ENCODE data around the gene HTR6.
"Not testable (repeated sequence)": the region's sequence is repeated elsewhere in the genome, so short reads cannot be mapped to it uniquely, and the experiment has no call there.

Gene HTR6

DNA sequence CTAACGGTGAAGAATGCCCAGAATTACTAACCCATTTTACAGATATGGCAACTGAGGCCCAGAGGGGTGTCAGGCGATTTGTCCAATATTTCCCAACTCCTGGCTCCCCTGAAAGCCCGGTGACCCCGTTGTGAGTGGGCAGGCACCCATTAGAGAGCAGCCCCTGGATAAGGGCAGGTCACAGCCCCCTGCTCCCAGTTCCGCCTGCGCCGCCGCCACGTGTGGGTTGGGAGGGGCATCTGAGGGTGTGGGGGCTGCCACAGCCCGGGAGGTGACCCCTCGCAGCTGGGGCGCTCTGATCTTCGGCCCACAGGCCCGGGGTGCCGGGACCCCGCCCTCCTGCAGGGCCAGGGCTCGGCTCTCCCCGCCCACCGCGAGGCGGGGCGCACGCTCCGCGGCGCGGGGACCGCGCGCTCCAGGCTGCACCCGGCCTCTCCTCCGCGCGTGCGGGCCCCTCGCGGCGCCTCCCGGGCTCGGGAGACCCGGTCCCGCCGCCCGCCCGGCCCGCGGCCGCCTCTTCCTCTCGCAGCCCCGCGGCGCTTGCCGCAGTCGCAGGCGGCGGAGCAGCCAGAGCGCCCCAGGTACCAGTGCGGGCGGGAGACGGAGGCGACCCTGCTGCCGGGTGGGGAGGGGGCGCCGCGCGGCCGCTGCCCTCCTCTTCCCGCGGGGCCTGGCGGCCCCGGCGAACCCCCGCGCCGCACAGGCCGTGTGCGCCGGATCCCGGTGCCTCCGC, at the start of gene HTR6:
TSS of gene HTR6 (plus strand) at position 423 of the 733 bp plus-strand sequence. CDS start 879 bp downstream, outside the sequence.
- no peak for DNase-seq

DNA sequence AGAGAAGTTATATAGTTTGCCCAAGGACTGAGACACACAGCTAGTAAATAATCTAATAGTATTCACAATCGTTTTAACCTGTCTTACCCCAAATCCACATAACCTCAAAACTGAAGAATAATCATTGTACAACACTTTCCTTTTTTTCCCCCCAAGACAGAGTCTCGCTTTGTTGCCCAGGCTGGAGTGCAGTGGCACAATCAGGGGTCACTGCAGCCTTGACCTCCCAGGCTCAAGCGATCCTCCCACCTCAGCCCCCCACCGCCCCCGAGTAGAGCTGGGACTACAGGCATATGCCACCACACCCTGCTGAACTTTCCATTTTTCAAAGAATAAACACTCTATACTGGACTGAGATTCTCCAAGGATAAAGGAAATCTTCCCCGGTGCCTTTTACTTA, 49.2 kb upstream of the HTR6 start:
- DNase-seq = no peak

DNA sequence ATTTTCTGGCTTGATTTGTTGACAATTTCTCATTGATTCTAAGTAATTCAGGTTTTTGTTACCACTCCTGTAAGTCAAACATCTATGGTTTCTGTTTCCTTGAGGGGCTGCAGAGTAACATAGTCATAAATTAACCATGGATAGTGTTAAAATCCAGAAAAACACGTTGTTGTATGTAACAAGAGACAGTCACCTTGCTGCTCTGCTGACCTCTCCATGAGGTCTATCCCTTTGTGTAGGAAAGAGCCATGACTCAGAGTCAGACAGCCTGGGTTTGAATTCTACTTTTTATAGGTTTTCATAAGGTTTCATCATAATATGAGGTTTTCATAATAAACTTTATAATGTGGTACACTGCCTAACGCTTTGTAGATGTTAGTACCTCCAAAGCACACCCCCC, 48.2 kb upstream of the HTR6 start:
- no peak for DNase-seq

DNA sequence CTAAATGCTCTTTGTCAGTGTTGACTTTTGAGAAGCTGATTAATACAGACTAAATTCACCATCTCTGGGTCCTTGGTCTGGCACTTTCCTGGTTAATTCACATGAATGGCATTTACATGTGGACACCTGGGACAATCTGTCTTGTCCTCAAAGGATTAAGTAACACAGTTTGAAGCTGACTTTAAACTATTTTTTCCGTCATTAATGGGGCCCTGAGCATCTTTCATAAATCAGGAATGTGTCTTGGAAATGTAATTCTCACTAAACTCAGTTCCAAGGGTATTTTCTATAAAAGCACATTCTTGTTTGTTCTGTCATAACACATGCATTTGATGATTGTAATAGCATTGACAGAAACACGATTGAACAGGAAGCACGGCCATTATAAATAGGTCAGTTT, 47.3 kb upstream of the HTR6 start:
- no peak for DNase-seq

DNA sequence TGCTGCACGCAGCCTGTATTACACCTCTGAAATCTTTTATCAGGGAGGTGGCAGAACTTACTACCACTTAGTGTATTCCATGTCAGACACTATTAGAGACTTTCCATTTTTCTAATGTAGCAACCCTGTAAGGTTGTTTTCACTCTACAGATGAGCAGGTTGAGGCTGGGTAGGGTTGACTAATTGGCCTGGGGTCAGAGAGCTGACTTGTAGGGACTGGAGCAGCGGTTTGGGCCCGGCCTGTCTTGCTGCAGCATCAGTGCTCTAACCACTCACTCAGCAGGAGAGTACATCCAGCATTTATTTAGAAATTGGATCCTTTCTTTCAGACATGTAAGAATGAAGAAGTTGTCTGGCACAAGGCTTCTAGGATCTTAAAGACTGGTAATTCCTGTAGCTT, 46.2 kb upstream of the HTR6 start:
- DNase-seq = no peak

DNA sequence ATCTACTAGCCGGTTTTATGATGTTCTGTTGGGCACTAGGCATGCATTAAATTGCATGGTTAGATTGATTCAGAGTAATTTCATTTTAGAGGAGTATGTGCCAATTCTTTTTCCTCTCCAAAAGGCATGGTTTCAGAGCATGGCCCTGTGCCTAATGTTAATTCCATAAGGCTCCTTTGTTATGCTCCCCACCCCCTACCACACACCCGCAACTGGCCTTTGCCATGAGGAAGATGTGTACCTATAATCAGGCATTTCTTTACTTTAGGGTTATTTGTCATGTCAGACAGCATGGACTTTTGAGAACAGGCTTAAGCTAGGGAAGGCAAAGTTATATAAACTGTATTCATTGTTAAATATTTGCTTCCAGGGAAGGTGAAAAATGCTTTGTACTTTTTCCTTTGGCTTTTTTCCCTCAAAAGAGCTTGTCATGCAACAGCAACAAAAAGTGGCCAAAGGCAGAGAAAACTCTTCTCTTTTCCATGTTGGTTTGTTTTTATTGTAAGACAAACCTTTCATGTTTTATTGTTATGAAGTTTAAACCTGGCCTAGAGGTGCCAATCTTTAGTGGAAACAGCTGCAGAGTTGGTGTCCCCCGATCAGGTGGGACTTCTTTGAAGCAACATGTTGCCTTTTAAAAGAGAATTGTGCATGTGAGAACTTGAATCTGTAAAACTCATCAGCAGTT, 44.8 kb upstream of the HTR6 start:
- no peak for DNase-seq

DNA sequence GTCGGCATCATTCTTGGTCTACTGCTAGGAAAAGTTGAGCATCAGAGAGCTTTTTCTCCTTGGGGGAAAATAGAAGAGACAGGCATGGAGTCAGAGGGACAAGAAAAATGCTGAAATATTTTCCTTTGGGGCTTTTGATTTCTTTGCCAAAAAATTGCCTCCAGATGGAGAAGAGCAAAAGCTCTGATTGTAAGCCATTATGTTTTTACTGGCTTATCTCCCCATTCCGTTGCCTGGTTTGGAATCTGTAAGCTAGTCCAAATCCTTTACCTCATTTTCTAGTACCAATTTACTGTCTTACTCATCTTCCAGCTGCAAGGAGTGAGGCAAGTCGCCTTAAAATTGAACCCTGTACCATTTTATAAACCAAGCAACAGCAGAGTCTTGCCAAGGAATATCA, 43.9 kb upstream of the HTR6 start:
- DNase-seq = no peak

DNA sequence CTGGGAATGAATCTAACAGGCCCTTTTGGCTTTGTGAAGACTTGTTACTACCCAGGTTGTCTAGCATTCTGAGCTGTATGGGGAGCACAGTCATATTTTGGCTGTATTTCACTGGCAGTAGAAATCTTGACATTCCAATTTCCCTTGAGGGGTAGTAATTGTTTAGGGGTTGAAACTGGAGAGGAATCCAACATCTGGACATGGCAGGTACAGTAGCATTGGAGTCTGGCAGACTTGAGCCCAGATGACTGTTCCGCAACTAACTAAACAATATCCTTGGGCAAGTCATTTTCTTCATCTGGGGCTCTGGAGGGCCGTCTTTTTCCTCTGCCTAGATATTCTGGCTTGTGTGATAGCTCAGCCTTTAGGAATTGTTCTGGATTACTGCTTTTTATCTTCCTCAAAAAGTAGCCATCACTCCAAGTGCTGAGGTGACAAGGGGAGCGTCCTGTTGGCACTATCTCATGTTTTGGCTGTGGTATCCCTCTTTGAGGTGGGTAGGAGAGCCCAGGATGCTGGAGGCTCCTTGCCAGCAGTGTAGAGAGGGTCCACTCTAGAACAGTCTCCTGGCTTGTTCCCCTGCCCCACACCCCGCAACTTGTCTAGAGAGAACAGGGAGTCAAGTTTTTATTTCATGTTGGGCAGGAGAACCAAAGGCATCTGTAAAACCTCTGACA, 43.3 kb upstream of the HTR6 start:
- no peak for DNase-seq

DNA sequence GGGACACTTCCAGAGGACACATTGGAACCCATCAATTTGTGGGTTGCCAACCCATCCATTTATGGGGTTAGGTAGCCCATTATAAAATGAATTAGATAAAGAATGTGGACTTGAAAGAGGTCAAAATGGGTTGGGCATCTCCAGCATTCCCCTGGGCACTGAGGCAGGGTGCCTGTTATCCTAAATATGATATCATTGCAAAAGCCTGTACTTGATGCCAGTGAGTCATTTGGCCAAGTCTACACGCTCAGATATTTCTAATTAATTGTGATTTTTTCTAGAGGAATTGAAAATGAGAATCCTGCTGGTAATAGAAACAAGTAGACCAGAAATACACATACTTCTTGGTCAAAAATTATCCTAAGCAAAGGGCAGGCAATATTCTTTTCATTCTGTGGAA, 42.5 kb upstream of the HTR6 start:
- no peak for DNase-seq

DNA sequence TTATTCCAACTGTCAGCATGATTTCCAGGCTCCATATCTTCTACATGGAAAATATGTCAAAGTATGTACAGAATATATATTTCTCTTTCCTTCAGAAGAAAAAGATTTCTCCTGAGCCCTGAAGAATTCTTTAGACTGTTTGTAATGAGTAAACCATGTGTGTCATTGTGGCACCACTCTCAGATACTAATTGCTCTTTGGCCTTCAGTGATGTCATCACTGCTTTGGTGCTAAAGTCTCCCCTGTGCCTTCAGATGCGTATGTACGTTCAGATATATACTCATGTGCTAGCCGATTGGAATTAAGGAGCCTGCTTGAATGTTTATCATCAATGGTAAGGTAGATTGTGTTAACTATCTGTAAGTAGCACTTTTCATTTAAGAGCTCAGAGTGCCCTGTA, 41.2 kb upstream of the HTR6 start:
- no peak for DNase-seq

DNA sequence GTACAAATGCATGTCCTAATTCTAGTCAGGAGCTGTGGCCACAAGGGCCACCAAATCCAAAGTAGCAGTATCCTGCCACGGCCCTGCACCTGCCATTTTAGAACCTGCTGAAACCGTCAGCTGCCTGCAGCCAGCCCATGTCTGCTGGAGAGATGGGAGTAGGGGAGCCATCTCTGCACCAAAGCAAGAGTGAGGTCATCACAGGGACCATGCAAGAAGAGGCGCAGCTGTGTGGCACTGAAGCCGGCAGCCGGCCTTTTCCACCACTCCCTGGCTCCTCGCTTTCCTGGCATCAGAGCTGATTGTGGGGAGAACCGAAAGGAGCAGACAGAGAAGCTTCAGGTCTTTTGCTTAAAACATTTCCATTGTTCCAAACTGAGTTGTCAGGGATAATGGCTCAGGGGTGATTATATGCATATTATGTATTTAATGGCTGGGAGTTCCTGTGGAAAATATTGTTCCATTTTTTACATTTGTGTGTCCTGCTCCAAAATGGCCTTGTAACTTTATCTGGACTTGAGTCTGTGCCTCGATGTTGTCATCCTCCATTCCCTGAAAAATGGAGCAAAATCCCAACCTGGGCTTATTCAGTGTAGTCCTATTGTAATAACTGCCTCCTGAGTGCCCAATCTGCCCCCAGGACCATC, 39.3 kb upstream of the HTR6 start:
- DNase-seq = no peak

DNA sequence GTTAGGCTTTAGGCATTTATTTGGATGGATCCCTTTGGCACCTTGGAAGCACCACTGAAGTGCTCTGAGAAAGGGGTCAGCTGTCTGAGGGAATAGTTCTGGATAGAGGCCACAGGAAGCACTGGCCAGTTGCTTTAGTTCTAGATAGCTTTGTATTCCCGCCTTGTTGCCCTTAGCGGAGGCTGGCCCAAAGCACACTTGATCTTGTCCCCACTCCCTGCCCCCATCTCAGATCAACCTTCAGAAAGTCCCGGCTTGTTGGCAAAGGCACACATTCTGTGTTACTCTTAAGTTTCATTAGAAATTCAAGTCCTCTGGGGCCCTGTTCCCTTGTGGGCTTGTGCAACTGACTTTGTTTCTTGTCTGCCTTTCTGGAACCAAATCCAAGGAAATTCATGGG, 35.8 kb upstream of the HTR6 start:
- no peak for DNase-seq

DNA sequence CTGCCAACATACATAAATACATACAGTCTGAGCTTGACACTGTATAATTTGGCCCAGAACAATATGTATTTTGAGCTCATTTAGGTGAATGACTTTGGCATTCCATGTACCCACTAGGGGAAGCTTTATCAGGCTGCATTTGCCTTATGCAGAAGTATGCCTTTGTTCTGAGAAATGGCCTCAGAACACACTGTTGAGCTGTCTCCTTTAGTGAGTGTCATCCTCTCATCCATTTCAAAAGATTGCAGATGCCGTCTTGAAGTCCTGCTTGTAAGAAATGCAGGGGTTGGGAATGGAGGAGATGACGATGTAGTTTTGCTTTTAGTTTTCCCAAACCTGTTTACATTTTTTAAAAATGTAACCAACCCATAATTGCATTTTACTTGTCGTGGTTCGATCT, 35.3 kb upstream of the HTR6 start:
- DNase-seq = peak in 1 of 2 experiments; percentile 59

DNA sequence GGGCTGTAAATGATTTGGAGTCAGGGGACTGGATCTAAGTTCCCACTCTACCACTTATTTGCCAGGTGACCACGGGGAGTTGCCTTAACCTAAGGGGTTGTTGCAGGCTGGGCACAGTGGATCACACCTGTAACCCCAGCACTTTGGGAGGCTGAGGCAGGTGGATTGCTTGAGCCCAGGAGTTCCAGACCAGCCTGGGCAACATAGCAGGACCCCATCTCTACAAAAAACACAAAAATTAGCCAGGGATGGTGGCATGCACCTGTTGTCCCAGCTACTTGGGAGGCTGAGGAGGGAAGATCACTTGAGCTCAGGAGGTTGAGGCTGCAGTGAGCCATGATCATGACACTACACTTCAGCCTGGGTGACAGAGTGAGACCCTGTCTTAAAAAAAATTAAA, 34.5 kb upstream of the HTR6 start:
- not testable (repeated sequence) for DNase-seq

DNA sequence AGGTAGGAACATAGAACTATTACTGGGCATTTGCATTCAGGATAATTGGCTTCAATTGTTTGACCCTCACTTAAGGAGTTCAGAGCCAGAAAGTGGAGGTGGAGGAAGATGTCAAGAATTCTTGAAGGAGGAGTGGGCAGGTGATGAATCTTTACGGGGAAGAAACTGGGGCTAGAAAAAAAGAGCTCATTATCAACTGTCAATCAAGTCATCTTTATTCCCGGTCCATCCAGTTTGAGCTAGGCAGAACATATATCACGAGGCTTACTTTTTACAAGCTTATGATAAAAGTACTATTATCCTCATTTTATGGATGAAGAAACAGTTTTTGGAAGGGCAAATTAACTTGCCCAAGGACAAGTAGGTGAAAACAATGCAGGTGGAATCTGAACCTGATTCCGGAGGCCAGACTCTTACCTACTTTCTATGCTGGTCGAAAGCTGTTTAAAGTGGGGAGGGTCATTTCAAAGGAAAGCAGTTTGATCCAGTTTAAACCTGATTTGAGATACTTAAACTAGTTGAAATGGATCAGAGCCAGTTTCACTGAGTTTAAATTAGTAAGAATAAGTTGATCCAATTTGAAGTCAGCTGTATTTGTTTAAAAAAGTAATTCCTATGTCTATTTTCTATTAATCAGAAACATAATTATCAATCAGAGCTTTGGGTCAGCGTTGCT, 33.8 kb upstream of the HTR6 start:
- no peak for DNase-seq

DNA sequence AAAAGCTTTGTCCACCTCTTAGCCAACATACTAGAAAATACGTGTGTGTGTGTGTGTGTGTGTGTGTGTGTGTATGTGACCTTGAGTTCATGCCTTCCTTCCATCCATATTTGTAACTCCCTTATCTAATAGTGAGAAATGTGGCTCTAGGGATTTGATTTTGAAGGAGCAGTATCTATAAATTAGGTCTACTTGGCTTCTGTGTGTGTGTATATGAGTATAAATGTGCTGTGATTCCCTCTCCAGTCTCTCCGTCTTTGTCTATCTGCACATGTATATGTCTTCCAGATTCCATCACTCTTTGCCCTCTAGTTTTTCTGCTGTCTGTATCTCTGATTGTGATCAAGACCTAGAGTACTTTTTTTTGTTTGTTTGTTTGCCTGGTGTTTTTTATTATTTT, 32.5 kb upstream of the HTR6 start:
- no peak for DNase-seq

DNA sequence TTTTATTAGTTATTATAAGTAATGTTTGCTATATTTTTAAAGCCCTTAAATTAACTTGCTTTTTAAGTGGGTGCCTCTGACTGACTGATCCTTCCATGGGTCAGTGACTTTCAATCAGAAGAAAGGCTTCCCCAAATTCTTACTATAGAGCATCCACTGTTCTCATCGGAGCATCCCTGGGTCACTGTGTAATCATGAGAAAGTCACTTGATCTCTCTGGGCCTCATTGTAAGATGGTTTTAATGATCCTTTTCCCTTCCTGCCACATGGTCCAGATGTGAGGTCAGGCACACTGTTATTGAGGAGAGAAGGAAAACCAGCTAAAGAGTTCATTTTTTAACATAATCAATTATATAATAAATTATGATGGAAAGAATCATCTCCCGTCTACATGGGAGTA, 31.6 kb upstream of the HTR6 start:
- DNase-seq = no peak

DNA sequence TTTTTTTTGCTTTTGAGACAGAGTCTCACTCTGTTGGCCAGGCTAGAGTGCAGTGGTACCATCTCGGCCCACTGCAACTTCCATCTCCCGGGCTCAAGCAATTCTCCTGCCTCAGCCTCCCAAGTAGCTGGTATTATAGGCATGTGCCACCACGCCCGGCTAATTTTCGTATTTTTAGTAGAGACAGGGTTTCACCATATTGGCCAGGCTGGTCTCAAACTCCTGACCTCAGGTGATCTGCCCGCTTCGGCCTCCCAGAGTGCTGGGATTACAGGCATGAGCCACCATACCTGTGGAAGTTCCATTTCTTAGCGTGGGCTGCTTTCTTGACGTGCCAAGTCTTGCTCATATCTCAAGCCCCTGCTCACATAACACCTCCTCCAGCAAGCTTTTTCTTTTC, 29.6 kb upstream of the HTR6 start:
- not testable (repeated sequence) for DNase-seq

DNA sequence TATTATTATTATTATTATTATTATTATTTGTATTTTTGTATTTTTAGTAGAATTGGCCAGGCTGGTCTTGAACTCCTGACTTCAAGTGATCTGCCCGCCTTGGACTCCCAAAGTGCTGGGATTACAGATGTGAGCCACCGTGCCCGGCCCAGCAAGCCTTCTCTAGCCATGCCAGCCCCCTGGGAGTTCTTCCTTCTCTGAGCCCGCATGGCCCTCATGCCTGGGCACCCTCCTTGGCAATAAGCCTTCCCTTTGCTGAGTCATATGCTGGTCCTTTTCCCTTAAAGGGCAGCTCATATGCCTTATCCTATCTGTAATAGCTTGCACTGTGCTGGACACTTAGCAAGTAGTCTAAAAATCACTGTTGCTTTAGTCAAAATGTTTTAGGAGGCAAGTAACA, 29.0 kb upstream of the HTR6 start:
- DNase-seq = no peak

DNA sequence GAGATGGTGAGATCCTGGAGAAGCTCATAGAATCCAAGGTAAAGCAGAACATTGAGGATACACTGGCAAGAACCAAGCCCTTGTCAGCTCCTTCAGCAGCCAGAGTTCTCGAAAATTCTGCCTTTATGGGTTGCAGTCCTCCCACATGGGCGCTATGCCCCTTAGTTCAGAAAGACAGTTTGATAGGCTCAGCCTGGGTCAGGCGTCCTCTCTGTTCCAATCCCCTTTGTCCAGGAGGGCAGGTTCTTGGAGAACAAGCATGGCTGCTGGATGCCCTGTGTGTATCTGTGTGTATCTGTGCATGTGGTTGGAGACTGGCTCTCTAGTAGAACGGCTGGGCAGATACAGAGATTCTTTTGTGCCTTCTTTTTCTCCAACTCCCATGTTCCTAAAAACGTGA, 28.6 kb upstream of the HTR6 start:
- DNase-seq = no peak

DNA sequence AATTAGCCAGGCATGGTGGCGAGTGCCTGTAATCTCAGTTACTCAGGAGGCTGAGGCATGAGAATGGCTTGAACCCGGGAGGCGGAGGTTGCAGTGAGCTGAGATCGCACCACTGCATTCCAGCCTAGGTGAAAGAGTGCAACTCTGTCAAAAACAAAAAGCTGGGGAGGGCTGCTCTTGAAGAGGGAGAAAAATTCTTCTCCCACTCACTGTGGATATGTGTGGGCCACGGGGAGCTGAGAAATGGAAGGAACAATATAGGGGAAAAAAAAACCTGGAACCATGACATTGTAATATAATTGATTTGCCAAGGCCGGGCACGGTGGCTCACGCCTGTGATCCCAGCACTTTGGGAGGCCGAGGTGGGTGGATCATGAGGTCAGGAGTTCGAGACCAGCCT, 27.9 kb upstream of the HTR6 start:
- DNase-seq = not testable (repeated sequence)

DNA sequence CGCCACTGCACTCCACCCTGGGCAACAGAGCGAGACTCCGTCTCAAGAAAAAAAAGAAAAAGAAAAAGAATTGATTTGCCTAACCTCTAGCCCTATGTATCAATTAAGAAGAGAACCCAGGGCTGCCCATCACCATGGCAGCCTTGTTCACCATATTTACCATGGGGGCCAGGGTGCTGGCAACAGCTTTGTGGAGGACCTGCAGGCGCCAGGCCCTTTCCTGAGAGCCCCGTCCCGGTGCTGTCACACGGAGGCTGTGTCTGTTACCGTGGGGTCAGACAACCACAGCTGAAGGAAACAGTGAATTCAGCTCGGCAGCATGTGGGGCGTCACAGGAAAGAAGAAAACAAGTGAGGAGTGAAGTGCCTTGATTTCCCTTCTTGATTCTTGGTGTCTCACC, 27.1 kb upstream of the HTR6 start:
- no peak for DNase-seq

DNA sequence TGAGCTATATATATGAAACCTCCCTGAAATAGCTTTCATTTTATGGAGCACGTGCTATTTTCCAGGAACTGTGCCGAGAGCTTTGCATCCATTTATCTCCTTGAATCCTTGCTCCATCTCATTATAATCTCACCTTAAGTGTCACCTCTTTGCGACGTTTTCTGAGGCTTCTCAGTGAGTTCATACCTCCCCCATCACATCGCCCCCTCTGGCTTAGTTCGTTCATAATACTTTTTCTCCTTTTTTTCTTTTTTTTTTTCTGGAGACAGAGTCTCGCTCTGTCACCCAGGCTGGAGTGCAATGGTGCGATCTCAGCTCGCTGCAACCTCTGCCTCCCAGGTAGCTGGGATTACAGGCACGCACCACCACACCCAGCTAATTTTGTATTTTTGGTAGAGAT, 25.4 kb upstream of the HTR6 start:
- DNase-seq = not testable (repeated sequence)
